Esophagus muscularis mucosa (tissue), 2 donors: ENCODE results near the gene MIS12.

Experiments
- POLR2A ChIP-seq: fragments of 450-650 bp; IDR thresholded peaks from one replicate; pipeline ENCODE4 v1.6.1; 2017; ENCODE audit warnings: antibody characterized with exemption, moderate library complexity, mild to moderate bottlenecking, low read depth
- POLR2AphosphoS5 ChIP-seq, 2 donors: sonication (generic); formaldehyde crosslinking; IDR thresholded peaks; one replicate each; pipeline ENCODE4 v1.6.1; 2017; ENCODE audit warnings: antibody characterized with exemption in 2 of 2

- TF ChIP-seq POLR2A (no peak), POLR2AphosphoS5 (IDR thresholded peaks at IDR 0.05) (no peak)
Observed at GRCh38 chr17:5437721-5438317, 48.5 kb upstream of the MIS12 start.
